Kidney epithelial cell (primary cell): ENCODE data around the gene SPATA32. TPM values are rescaled to one million over a fixed set of nuclear protein-coding genes. Genes with fewer than 3 reads are reported as not detected.

Experiments used
- DNase-seq: peaks from one replicate; pipeline ENCODE4 v3.0.0-alpha.2; 2010; ENCODE audit warnings: low read depth
- H3K27me3 ChIP-seq: 2 replicates; pipeline ENCODE4 v1.6.0; 2011; ENCODE audit warnings: low read length; ENCODE audit not compliant: control insufficient read depth, insufficient read depth
- H3K36me3 ChIP-seq: 2 replicates; pipeline ENCODE4 v1.5.1; 2011; ENCODE audit warnings: low read length; ENCODE audit not compliant: control insufficient read depth, insufficient read depth
- H3K4me3 ChIP-seq: 2 replicates; pipeline ENCODE4 v1.5.1; 2011; ENCODE audit warnings: low read depth, mild to moderate bottlenecking, control low read depth, low read length
- total RNA-seq: library from RNA; depleted of rRNA; stranded (reverse); fragments of >200 nt; gene quantifications from 2 replicates; pipeline ENCODE4 v1.2.3, GENCODE V29; 2015
- TF ChIP-seq, protein P1 (sequence below): IDR thresholded peaks from 2 replicates; pipeline ENCODE4 v1.5.1; 2011; ENCODE audit warnings: mild to moderate bottlenecking, moderate library complexity, low read length, control low read depth, inconsistent platforms; ENCODE audit not compliant: insufficient read depth, poor library complexity, severe bottlenecking

The SPATA32 gene
- total RNA-seq, 1 donor from 2014 or later: not detected

DNA sequence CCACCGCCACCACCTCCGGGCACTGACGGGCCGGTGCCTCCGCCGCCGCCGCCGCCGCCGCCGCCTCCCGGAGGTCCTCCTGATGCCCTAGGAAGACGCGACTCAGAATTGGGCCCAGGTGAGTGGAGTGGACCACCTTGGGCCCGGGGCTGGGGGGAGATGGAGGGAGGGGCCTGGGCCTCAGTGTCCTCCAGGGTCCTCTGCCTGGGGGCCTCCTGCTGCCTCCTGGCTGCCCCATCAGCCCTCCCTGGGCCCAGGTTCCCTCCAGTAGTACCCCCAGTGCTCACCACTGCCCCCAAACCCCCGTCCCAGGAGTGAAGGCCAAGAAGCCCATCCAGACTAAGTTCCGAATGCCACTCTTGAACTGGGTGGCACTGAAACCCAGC lies 19.9 kb downstream of the SPATA32 start:
- no peak for DNase-seq
- Histone ChIP-seq H3K4me3 (no peak overlapping the region), H3K36me3 (no peaks in the 10 kb centered on the region), H3K27me3 (peaks cover 2% of the 10 kb centered on the region)
- TF ChIP-seq, protein P1, sequence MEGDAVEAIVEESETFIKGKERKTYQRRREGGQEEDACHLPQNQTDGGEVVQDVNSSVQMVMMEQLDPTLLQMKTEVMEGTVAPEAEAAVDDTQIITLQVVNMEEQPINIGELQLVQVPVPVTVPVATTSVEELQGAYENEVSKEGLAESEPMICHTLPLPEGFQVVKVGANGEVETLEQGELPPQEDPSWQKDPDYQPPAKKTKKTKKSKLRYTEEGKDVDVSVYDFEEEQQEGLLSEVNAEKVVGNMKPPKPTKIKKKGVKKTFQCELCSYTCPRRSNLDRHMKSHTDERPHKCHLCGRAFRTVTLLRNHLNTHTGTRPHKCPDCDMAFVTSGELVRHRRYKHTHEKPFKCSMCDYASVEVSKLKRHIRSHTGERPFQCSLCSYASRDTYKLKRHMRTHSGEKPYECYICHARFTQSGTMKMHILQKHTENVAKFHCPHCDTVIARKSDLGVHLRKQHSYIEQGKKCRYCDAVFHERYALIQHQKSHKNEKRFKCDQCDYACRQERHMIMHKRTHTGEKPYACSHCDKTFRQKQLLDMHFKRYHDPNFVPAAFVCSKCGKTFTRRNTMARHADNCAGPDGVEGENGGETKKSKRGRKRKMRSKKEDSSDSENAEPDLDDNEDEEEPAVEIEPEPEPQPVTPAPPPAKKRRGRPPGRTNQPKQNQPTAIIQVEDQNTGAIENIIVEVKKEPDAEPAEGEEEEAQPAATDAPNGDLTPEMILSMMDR: no peak

DNA sequence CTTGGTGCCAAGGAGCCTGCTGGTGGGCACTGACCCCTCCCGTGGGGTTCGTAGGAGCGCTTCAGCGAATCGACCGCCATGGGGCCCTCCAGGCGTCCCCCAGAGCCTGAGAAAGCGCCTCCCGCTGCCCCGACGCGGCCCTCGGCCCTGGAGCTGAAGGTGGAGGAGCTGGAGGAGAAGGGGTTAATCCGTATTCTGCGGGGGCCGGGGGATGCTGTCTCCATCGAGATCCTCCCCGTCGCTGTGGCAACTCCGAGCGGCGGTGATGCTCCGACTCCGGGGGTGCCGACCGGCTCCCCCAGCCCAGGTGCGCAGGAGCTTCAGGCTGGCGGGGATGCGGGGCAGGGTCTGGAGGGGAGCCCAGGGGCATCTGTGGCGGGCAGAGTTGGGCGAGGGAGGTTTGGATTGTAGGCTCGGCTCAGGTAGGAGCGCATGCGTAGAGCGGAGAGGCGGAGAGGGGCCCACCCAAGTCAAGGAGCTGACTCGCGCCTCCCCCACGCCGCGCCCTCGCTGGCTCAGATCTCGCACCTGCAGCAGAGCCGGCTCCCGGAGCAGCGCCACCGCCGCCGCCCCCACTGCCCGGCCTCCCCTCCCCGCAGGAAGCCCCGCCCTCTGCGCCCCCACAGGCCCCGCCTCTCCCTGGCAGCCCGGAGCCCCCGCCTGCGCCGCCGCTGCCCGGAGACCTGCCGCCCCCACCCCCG lies 20.4 kb downstream of the SPATA32 start:
- H3K27me3 ChIP-seq: peaks cover 2% of the 10 kb centered on the region
- no peak for DNase-seq
- peak overlapping the region; percentile 29 for H3K4me3 ChIP-seq
- TF ChIP-seq, protein P1: no peak
- no peaks in the 10 kb centered on the region for H3K36me3 ChIP-seq

DNA sequence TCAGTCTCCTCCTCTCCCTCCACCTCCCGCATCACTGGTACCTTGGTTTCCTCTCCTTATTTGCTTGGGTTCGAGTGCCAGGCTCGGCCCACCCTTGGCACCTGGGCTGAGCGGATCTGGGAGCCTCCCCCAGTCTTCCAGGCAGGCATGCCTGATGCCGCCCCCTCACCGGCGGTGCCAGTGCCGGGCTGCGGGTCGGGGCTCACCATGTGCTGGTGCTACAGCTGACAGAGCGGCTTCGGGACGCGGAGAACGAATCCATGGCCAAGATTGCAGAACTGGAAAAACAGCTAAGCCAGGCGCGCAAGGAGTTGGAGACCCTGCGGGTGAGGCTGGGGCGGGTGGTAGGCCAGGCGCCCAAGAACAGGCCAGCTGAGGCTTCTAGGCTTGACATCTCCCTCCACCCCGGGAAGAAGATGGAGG lies 21.0 kb downstream of the SPATA32 start:
- no peak for DNase-seq
- TF ChIP-seq, protein P1: no peak
- Histone ChIP-seq H3K36me3 (no peaks in the 10 kb centered on the region), H3K27me3 (peaks cover 2% of the 10 kb centered on the region), H3K4me3 (peak overlapping the region; percentile 29)

GRCh38 chr17:45238155-45238774 lies 23.6 kb downstream of the SPATA32 start:
- peaks cover 2% of the 10 kb centered on the region for H3K27me3 ChIP-seq
- no peak overlapping the region for H3K4me3 ChIP-seq
- DNase-seq: no peak
- TF ChIP-seq, protein P1: no peak
- H3K36me3 ChIP-seq: no peaks in the 10 kb centered on the region

- no peaks in the 10 kb centered on the region for H3K36me3 ChIP-seq
- TF ChIP-seq, protein P1: no peak
- no peak overlapping the region for H3K4me3 ChIP-seq
- DNase-seq: no peak
- H3K27me3 ChIP-seq: peaks cover 2% of the 10 kb centered on the region
These were observed 24.2 kb downstream of the SPATA32 start for GRCh38 chr17:45237686-45238085.

- Histone ChIP-seq H3K4me3 (no peak overlapping the region), H3K36me3 (no peaks in the 10 kb centered on the region), H3K27me3 (peaks cover 2% of the 10 kb centered on the region)
- no peak for DNase-seq
- TF ChIP-seq, protein P1: no peak
These were observed 25.6 kb downstream of the SPATA32 start for GRCh38 chr17:45236282-45236606.
